SH-SY5Y (cell line): ENCODE measurements around the gene AHCTF1.

Experiments used
- GATA2 ChIP-seq: IDR thresholded peaks from 2 replicates; pipeline ENCODE4 v1.6.1; 2011; ENCODE audit warnings: mild to moderate bottlenecking, low read depth, low read length
- GATA3 ChIP-seq: IDR thresholded peaks from 2 replicates; pipeline ENCODE4 v1.6.1; 2011; ENCODE audit warnings: low read depth, mild to moderate bottlenecking, low read length, moderate library complexity

DNA sequence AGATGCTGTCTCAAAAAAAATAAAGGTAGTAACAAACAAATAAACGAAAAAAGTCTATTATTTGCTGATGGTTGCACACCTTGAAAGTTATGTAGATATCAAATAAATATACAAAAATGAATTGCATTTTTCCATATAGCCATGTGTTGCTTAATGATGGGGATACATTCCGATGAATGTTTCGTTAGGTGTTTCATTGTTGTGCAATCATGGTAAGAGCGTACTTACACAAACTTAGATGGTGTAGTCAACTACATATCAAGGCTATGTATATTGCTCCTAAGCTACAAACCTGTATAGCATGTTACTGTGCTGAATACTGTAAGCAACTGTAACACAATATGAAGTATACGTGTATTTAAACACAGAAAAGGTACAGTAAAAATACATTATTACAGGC, 34.4 kb downstream of the AHCTF1 start:
- TF ChIP-seq GATA2 (no peak), GATA3 (no peak)
